Measurements from ENCODE around the gene EBNA1BP2.
"Not testable (repeated sequence)": the region's sequence is repeated elsewhere in the genome, so short reads cannot be mapped to it uniquely, and the experiment has no call there.

Gene EBNA1BP2

GRCh38 chr1:43119928-43120586, 52.0 kb downstream of the EBNA1BP2 start:
- DNase-seq (ENCODE audit: low read depth), result not testable (repeated sequence)

Data from stimulated activated CD8-positive, alpha-beta memory T cell treated with anti-CD3 and anti-CD28 coated beads, Interleukin-15, amount 100 ng/mL, for 1 hour (primary cell).